IMR-90 (cell line): ENCODE measurements around the gene SLC40A1. TPM values are rescaled to one million over a fixed set of nuclear protein-coding genes. Genes with fewer than 3 reads are reported as not detected.

Experiments used
- ATAC-seq: fragments of 200-7000 bp; cut with Tn5 transposase; 2 replicates; pipeline ENCODE4 v1.9.1; 2020; ENCODE audit warnings: low read depth, mild to moderate bottlenecking, moderate library complexity
- BruUV-seq: library from RNA; stranded (reverse); fragments of 400-500 nt; replicated peaks from 2 replicates; lab custom pipeline; 2021; lab: Mats Ljungman, UMichigan
- CTCF ChIA-PET: fragments of 300-600 bp; formaldehyde crosslinking; extraction: SDS; loops from one replicate; lab custom pipeline; 2021; ENCODE audit warnings: antibody characterized with exemption; lab: Yijun Ruan, JAX
- POLR2A ChIA-PET: fragments of 300-600 bp; sonication (Branson Sonifier 250); formaldehyde crosslinking; loops from one replicate; lab custom pipeline; 2022; ENCODE audit warnings: antibody characterized with exemption; ENCODE audit not compliant: unreplicated experiment; lab: Charles Lee
- DNase-seq: peaks from one replicate; pipeline ENCODE4 v3.0.0; 2013
- H2AFZ ChIP-seq: replicated peaks from 2 replicates; pipeline ENCODE3; 2013; ENCODE audit warnings: low read length, mild to moderate bottlenecking; ENCODE audit not compliant: poor library complexity
- H2AK5ac ChIP-seq: 2 replicates; pipeline ENCODE4 v1.6.1; 2013; ENCODE audit warnings: low read depth, low read length, inconsistent platforms
- H2AK9ac ChIP-seq: replicated peaks from 2 replicates; pipeline ENCODE3; 2013; ENCODE audit warnings: mild to moderate bottlenecking, low read depth, low read length, moderate library complexity; ENCODE audit not compliant: poor library complexity
- H2BK120ac ChIP-seq: 2 replicates; pipeline ENCODE4 v1.6.1; 2013; ENCODE audit warnings: low read depth, low read length, inconsistent platforms
- H2BK15ac ChIP-seq: 3 replicates; pipeline ENCODE4 v1.6.1; 2013; ENCODE audit warnings: low read depth, low read length, inconsistent platforms
- H2BK20ac ChIP-seq: 2 replicates; pipeline ENCODE4 v1.6.1; 2013; ENCODE audit warnings: low read depth, mild to moderate bottlenecking, inconsistent platforms, low read length, moderate library complexity
- H2BK5ac ChIP-seq: 2 replicates; pipeline ENCODE4 v1.6.1; 2013; ENCODE audit warnings: mild to moderate bottlenecking, low read depth, low read length, inconsistent platforms; ENCODE audit not compliant: poor library complexity, severe bottlenecking
- H3K14ac ChIP-seq: replicated peaks from 2 replicates; pipeline ENCODE4 v1.6.1; 2013; ENCODE audit warnings: low read depth, low read length, inconsistent platforms
- H3K18ac ChIP-seq: 2 replicates; pipeline ENCODE4 v1.6.1; 2013; ENCODE audit warnings: low read depth, low read length, control low read depth
- H3K23ac ChIP-seq: 2 replicates; pipeline ENCODE4 v1.6.1; 2013; ENCODE audit warnings: low read depth, low read length, inconsistent platforms
- H3K27ac ChIP-seq: 2 replicates; pipeline ENCODE4 v1.5.1; 2013; ENCODE audit warnings: mild to moderate bottlenecking, control low read depth, low read length; ENCODE audit not compliant: insufficient read depth
- H3K27me3 ChIP-seq: 2 replicates; pipeline ENCODE4 v1.6.1; 2013; ENCODE audit warnings: low read length; ENCODE audit not compliant: control insufficient read depth, insufficient read depth
- H3K36me3 ChIP-seq: 2 replicates; pipeline ENCODE4 v1.6.1; 2013; ENCODE audit warnings: low read length, mixed read lengths; ENCODE audit not compliant: control insufficient read depth, insufficient read depth
- H3K4ac ChIP-seq: 2 replicates; pipeline ENCODE4 v1.6.1; 2013; ENCODE audit warnings: low read depth, low read length, inconsistent platforms
- H3K4me1 ChIP-seq: 2 replicates; pipeline ENCODE4 v1.6.1; 2013; ENCODE audit warnings: low read length, mixed read lengths; ENCODE audit not compliant: control insufficient read depth, insufficient read depth
- H3K4me2 ChIP-seq: 2 replicates; pipeline ENCODE4 v1.6.1; 2013; ENCODE audit warnings: low read depth, mild to moderate bottlenecking, control low read depth, low read length, moderate library complexity
- H3K4me3 ChIP-seq: 2 replicates; pipeline ENCODE4 v1.5.1; 2013; ENCODE audit warnings: low read depth, mild to moderate bottlenecking, control low read depth, low read length, moderate library complexity; ENCODE audit not compliant: insufficient read depth
- H3K56ac ChIP-seq: 2 replicates; pipeline ENCODE4 v1.6.1; 2013; ENCODE audit warnings: low read length, inconsistent platforms; ENCODE audit not compliant: insufficient read depth; ENCODE audit errors: extremely low read depth
- H3K79me1 ChIP-seq, 2 experiments: 2 replicates each; pipeline ENCODE4 v1.6.1; 2013; ENCODE audit warnings: low read length in 2 of 2, inconsistent platforms in 1 of 2, low read depth in 1 of 2
- H3K9ac ChIP-seq: 2 replicates; pipeline ENCODE4 v1.6.1; 2013; ENCODE audit warnings: low read depth, low read length, control low read depth
- H3K9me1 ChIP-seq: 2 replicates; pipeline ENCODE4 v1.6.1; 2013; ENCODE audit warnings: low read length, inconsistent platforms; ENCODE audit not compliant: insufficient read depth
- H3K9me3 ChIP-seq: 2 replicates; pipeline ENCODE4 v1.6.1; 2013; ENCODE audit warnings: low read length; ENCODE audit not compliant: control insufficient read depth, insufficient read depth
- H4K20me1 ChIP-seq: 2 replicates; pipeline ENCODE4 v1.6.1; 2013; ENCODE audit warnings: low read length, inconsistent platforms; ENCODE audit not compliant: insufficient read depth
- H4K5ac ChIP-seq: 2 replicates; pipeline ENCODE4 v1.6.1; 2013; ENCODE audit warnings: mild to moderate bottlenecking, low read depth, low read length, control low read depth
- H4K8ac ChIP-seq, 2 experiments: 2 replicates each; pipeline ENCODE4 v1.6.1; 2013; ENCODE audit warnings: low read depth in 2 of 2, low read length in 2 of 2, control low read depth in 1 of 2, inconsistent platforms in 1 of 2
- H4K91ac ChIP-seq: 2 replicates; pipeline ENCODE4 v1.6.1; 2013; ENCODE audit warnings: low read depth, low read length, inconsistent platforms; ENCODE audit not compliant: insufficient read depth
- BHLHE40 ChIP-seq: fragments of 150-350 bp; IDR thresholded peaks from 2 replicates; pipeline ENCODE4 v1.6.1; 2016; ENCODE audit warnings: mild to moderate bottlenecking, low read depth, low read length
- CEBPB ChIP-seq: IDR thresholded peaks from 2 replicates; pipeline ENCODE4 v1.6.1; 2012; ENCODE audit warnings: low read depth, low read length, improper control_type of control experiment
- CHD1 ChIP-seq: IDR thresholded peaks from 2 replicates; pipeline ENCODE4 v1.6.1; 2012; ENCODE audit warnings: low read depth, low read length, improper control_type of control experiment
- FOS ChIP-seq: fragments of 150-350 bp; IDR thresholded peaks from 2 replicates; pipeline ENCODE4 v1.6.1; 2016; ENCODE audit warnings: low read depth, low read length
- MAZ ChIP-seq: IDR thresholded peaks from 2 replicates; pipeline ENCODE4 v1.6.1; 2012; ENCODE audit warnings: low read depth, mild to moderate bottlenecking, low read length, improper control_type of control experiment, moderate library complexity, borderline replicate concordance
- MXI1 ChIP-seq: IDR thresholded peaks from 2 replicates; pipeline ENCODE4 v1.6.1; 2012; ENCODE audit warnings: low read depth, mild to moderate bottlenecking, low read length, moderate library complexity, borderline replicate concordance
- RAD21 ChIP-seq: IDR thresholded peaks from 2 replicates; pipeline ENCODE4 v1.6.1; 2012; ENCODE audit warnings: low read length, improper control_type of control experiment
- SMC3 ChIP-seq: fragments of 150-350 bp; IDR thresholded peaks from 2 replicates; pipeline ENCODE4 v1.6.1; 2016; ENCODE audit warnings: low read depth, mild to moderate bottlenecking, antibody characterized with exemption, low read length, moderate library complexity
- WGBS, 2 experiments: methylation state at CpG; one replicate each; pipeline versions ENCODE4 v1.1.5 to v1.1.7; 2013; ENCODE audit warnings: missing lambda C conversion rate in 2 of 2; ENCODE audit not compliant: insufficient read length in 1 of 2; ENCODE audit errors: extremely low coverage in 2 of 2; 5-methylcytosine and 5-hydroxymethylcytosine counted together
- dilution Hi-C: fragments of 300-500 bp; cut with HindIII; formaldehyde crosslinking; loops from one replicate; pipeline ENCODE4 v1.14.3; 2018; ENCODE audit warnings: low sequenced_read_pairs; ENCODE audit not compliant: unreplicated experiment
- in situ Hi-C: fragments of 300-500 bp; cut with MboI; formaldehyde crosslinking; loops from 3 replicates; pipeline ENCODE4 v1.14.3; 2019; ENCODE audit warnings: low sequenced_read_pairs, inconsistent platforms, mixed read lengths
- intact Hi-C: fragments of 100-400 bp; cut with micrococcal nuclease; formaldehyde crosslinking; loops from 2 replicates; pipeline ENCODE4 v1.10.0; 2022
- polyA plus RNA-seq, 3 experiments: library from polyadenylated mRNA; depleted of rRNA; stranded (reverse); fragments of >200 nt; gene quantifications; 2 replicates each; pipeline ENCODE4 v1.2.3, GENCODE V29; 2012; ENCODE audit warnings: low replicate concordance in 1 of 3
- total RNA-seq: library from RNA; depleted of rRNA; stranded (reverse); fragments of >200 nt; gene quantifications from 2 replicates; pipeline ENCODE4 v1.2.3, GENCODE V29; 2012
- TF ChIP-seq, protein P1 (sequence below): fragments of 150-350 bp; IDR thresholded peaks from 2 replicates; pipeline ENCODE4 v1.6.1; 2017; ENCODE audit warnings: mild to moderate bottlenecking, antibody characterized with exemption, low read length, low read depth
- TF ChIP-seq, protein P2 (sequence below): conservative IDR thresholded peaks from 2 replicates; pipeline ENCODE4 v1.5.1; 2012; ENCODE audit warnings: mild to moderate bottlenecking, low read depth, low read length, improper control_type of control experiment

SLC40A1 gene
- total and polyA plus RNA-seq, 2 of the 4 experiments (the other 2 are of a cell fraction), result 1.5 to 5.0 TPM

DNA sequence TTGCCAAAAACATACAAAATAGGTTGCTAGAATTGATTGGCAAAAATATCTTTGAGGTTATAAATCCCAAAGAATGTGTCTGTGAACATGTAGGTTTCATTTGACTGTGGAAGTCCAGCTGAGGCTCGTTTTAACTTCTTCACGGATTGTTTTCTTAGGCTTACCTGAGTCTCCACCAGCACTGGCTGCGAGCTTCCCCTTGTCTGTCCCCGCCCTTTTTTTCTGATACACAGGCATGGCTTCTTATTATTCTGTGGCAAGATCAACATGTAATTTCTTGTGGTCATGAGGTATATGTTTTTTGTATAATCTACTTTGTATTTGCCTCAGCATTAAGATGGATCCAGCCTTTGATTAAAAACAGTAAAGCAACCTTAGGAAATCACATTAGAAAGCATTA lies 7.2 kb upstream of the SLC40A1 start:
- BruUV-seq, result no TSS peak
- no peak for DNase-seq
- POLR2A ChIA-PET, result no interaction called here

More for the DNA sequence above, 7.2 kb upstream of the SLC40A1 start:
- H3K4me3 ChIP-seq, result no peak overlapping the region
- no peak overlapping the region for H3K4ac ChIP-seq
- TF ChIP-seq, protein P1, sequence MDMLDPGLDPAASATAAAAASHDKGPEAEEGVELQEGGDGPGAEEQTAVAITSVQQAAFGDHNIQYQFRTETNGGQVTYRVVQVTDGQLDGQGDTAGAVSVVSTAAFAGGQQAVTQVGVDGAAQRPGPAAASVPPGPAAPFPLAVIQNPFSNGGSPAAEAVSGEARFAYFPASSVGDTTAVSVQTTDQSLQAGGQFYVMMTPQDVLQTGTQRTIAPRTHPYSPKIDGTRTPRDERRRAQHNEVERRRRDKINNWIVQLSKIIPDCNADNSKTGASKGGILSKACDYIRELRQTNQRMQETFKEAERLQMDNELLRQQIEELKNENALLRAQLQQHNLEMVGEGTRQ, result no peak
- TF ChIP-seq BHLHE40 (no peak), FOS (no peak), CEBPB (no peak), MXI1 (no peak), RAD21 (no peak), MAZ (no peak), CHD1 (no peak), SMC3 (no peak)
- TF ChIP-seq, protein P2, sequence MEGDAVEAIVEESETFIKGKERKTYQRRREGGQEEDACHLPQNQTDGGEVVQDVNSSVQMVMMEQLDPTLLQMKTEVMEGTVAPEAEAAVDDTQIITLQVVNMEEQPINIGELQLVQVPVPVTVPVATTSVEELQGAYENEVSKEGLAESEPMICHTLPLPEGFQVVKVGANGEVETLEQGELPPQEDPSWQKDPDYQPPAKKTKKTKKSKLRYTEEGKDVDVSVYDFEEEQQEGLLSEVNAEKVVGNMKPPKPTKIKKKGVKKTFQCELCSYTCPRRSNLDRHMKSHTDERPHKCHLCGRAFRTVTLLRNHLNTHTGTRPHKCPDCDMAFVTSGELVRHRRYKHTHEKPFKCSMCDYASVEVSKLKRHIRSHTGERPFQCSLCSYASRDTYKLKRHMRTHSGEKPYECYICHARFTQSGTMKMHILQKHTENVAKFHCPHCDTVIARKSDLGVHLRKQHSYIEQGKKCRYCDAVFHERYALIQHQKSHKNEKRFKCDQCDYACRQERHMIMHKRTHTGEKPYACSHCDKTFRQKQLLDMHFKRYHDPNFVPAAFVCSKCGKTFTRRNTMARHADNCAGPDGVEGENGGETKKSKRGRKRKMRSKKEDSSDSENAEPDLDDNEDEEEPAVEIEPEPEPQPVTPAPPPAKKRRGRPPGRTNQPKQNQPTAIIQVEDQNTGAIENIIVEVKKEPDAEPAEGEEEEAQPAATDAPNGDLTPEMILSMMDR, result no peak
- CTCF ChIA-PET, result no interaction called here
- no peaks in the 10 kb centered on the region for H3K36me3 ChIP-seq
- H3K56ac ChIP-seq, result no peak overlapping the region
- no peak overlapping the region for H2AK5ac ChIP-seq
- H3K9me3 ChIP-seq, result no peaks in the 10 kb centered on the region
- H2BK5ac ChIP-seq, result no peak overlapping the region
- in situ Hi-C loops, result no loop called here
- no peaks in the 10 kb centered on the region for H4K20me1 ChIP-seq
- ATAC-seq, result no peak
- no peak overlapping the region for H3K18ac ChIP-seq
- intact Hi-C loops, result no loop called here
- H2BK120ac ChIP-seq, result no peak overlapping the region
- no peaks in the 10 kb centered on the region for H3K79me1 ChIP-seq
- H4K8ac ChIP-seq, result no peak overlapping the region
- H3K4me2 ChIP-seq, result no peak overlapping the region
- H3K4me1 ChIP-seq, result no peaks in the 10 kb centered on the region
- H2BK20ac ChIP-seq, result no peak overlapping the region
- no peak overlapping the region for H2BK15ac ChIP-seq
- no peak overlapping the region for H4K91ac ChIP-seq
- no peak overlapping the region for H2AK9ac ChIP-seq
- H3K9ac ChIP-seq, result no peak overlapping the region
- H2AFZ ChIP-seq, result no peak overlapping the region
- H3K27ac ChIP-seq, result no peak overlapping the region
- H3K27me3 ChIP-seq, result no peaks in the 10 kb centered on the region
- H3K14ac ChIP-seq, result no peak overlapping the region
- H3K9me1 ChIP-seq, result no peaks in the 10 kb centered on the region
- dilution Hi-C loops, result no loop called here
- H3K23ac ChIP-seq, result no peak overlapping the region
- no CpG with 5 or more reads among the region's 4 CpGs for WGBS, 2 experiments
- H4K5ac ChIP-seq, result no peak overlapping the region
